ENCODE measurements around the gene HTT. TPM values are rescaled to one million over a fixed set of nuclear protein-coding genes. Genes with fewer than 3 reads are reported as not detected.
A peak's percentile ranks its signal among the peaks of the same experiment; 100 is the strongest.

The HTT gene
- polyA plus RNA-seq, 3 donors, result 1.8 to 27.1 (median 3.0) TPM

DNA sequence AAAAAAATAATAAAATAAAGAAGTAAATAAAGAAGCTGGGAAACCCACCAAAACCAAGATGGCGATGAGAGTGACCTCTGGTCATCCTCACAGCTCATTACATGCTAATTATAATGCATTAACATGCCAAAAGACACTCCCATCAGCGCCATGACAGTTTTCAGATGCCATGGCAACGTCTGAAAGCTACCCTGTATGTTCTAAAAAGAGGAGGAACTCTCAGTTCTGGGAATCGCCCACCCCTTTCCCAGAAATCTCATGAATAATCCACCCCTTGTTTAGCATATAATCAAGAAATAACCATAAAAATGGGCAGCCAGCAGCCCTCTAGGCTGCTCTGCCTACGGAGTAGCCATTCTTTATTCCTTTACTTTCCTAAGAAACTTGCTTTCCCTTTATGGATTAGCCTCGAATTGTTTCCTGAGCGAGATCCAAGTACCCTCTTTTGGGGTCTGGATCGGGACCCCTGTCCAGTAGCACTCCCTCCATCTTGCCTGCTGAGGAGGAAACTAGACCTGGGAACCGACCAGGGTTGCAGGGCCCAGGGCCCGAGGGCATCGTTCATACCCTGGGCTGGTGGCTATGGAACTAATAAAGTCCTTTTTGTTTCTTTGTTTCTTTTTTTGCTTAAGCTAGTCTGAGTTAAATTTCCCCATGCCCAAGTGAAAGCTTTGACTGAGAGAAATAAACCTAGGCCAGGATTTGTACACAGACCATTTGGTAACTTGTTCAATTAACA is 31.0 kb upstream of the HTT start:
- no peak overlapping the region for H3K27ac ChIP-seq (ENCODE audit: low read depth in 1 of 2, low read length in 2 of 2)
- H3K4me2 ChIP-seq (replicated peaks; ENCODE audit: extremely low read depth, low read length, poor library complexity, severe bottlenecking), result no peak overlapping the region
- H3K4me3 ChIP-seq (replicated peaks in 1 of 3; ENCODE audit: low read depth in 2 of 3, low read length in 3 of 3), result no peak overlapping the region
- peaks cover 13% of the 10 kb centered on the region for H3K79me2 ChIP-seq (ENCODE audit: insufficient read depth, low read length)
- no peaks in the 10 kb centered on the region for H3K27me3 ChIP-seq (ENCODE audit: control insufficient read depth in 2 of 2, insufficient read depth in 2 of 2, low read length in 2 of 2)
- intact Hi-C loops (cut with micrococcal nuclease), result no loop called here
- no peak overlapping the region for H2AFZ ChIP-seq (ENCODE audit: insufficient read depth, low read depth, low read length, poor library complexity, severe bottlenecking)
- peaks cover 45 to 70% of the 10 kb centered on the region in 2 donors for H3K4me1 ChIP-seq (ENCODE audit: control insufficient read depth in 1 of 2, insufficient read depth in 2 of 2, low read length in 2 of 2)
- WGBS (ENCODE audit: insufficient coverage), result 96% methylated on average over 5 of the region's 11 CpGs
- Mint-ChIP-seq H3K27me3 (ENCODE audit: low read depth in 3 of 3) (peaks cover 4 to 22% (median 14%) of the 10 kb centered on the region in 3 donors), H3K4me3 (no peak overlapping the region), H3K27ac (peak overlapping the region in 2 of 7 donors; percentile 19 to 46), H3K4me1 (peaks cover 53% of the 10 kb centered on the region), H3K9me3 (peaks cover 0 to 5% (median 3%) of the 10 kb centered on the region in 7 donors), H3K36me3 (no peaks in the 10 kb centered on the region)
- peaks cover 0 to 5% of the 10 kb centered on the region in 2 donors for H3K9me3 ChIP-seq (replicated peaks in 1 of 2; ENCODE audit: control insufficient read depth in 1 of 2, insufficient read depth in 1 of 2, low read length in 2 of 2)
- peak in 2 of 3 donors; percentile 30 to 46 for DNase-seq
- TF ChIP-seq, protein P1, sequence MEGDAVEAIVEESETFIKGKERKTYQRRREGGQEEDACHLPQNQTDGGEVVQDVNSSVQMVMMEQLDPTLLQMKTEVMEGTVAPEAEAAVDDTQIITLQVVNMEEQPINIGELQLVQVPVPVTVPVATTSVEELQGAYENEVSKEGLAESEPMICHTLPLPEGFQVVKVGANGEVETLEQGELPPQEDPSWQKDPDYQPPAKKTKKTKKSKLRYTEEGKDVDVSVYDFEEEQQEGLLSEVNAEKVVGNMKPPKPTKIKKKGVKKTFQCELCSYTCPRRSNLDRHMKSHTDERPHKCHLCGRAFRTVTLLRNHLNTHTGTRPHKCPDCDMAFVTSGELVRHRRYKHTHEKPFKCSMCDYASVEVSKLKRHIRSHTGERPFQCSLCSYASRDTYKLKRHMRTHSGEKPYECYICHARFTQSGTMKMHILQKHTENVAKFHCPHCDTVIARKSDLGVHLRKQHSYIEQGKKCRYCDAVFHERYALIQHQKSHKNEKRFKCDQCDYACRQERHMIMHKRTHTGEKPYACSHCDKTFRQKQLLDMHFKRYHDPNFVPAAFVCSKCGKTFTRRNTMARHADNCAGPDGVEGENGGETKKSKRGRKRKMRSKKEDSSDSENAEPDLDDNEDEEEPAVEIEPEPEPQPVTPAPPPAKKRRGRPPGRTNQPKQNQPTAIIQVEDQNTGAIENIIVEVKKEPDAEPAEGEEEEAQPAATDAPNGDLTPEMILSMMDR (IDR thresholded peaks at IDR 0.05), result no peak
- H3K9ac ChIP-seq (ENCODE audit: insufficient read depth, low read length, poor library complexity, severe bottlenecking), result no peak overlapping the region
- H3K36me3 ChIP-seq (replicated peaks in 1 of 2; ENCODE audit: control insufficient read depth in 1 of 2, insufficient read depth in 2 of 2, low read length in 2 of 2), result no peaks in the 10 kb centered on the region
- no peaks in the 10 kb centered on the region for H4K20me1 ChIP-seq (ENCODE audit: insufficient read depth, low read length)

DNA sequence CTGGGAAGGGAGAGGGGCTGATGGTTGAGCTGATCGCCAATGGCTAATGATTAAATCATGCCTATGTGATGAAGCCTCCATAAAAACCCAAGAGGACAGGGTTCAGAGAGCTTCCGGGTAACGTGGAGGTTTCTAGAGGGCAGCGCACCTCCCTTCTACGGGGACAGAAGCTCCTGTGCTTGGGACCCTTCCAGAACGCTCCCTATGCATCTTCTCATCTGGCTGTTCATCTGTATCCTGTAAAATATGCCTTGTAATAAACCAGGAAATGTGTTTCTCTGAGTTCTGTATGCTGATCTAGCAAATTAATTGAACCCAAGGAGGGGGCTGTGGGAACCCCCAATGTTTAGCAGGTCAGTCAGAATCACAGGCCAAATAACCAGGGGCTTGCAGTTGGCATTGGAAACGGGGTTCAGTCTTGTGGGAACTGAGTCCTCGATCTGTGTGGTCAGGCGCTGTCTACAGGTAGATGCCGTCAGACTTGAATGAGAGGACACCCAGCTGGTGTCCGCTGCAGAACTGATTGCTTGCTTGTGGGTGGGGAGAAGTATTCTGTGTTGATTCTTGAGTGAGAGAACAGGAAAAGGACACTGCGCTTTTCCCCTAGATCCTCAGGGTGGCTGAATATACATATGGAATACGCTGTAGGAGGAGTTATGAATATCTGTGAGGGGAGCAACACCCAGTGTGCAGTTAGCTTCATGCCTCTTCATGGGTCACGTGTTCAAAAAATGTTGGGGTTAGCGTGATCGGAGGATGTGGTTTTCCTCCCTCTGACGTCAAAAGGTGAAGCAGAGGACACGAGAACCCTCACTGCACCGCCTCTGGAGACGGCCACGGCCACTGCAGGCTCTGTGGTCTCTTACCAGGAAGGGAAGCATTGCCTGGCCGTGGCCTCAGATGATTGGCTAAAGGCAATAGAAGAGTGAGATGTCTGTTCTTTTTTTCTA is 29.3 kb upstream of the HTT start:
- no peak overlapping the region for H2AFZ ChIP-seq (ENCODE audit: insufficient read depth, low read depth, low read length, poor library complexity, severe bottlenecking)
- intact Hi-C loops (cut with micrococcal nuclease), result loop anchor here in 1 of 2 donors (5.0 kb wide), 1 partner anchor 83 kb away; the partner anchor contains the start of genes GRK4 and NOP14
- no peaks in the 10 kb centered on the region for H4K20me1 ChIP-seq (ENCODE audit: insufficient read depth, low read length)
- peak overlapping the region; percentile 52 for H3K9ac ChIP-seq (ENCODE audit: insufficient read depth, low read length, poor library complexity, severe bottlenecking)
- peak overlapping the region; percentile 92 to 97 (median 94) for H3K27ac Mint-ChIP-seq
- TF ChIP-seq, protein P1 (IDR thresholded peaks at IDR 0.05), result no peak
- WGBS (ENCODE audit: insufficient coverage), result 35% methylated on average over 10 of the region's 22 CpGs
- H3K27me3 ChIP-seq (ENCODE audit: control insufficient read depth in 2 of 2, insufficient read depth in 2 of 2, low read length in 2 of 2), result no peaks in the 10 kb centered on the region
- peaks cover 0 to 5% of the 10 kb centered on the region in 2 donors for H3K9me3 ChIP-seq (replicated peaks in 1 of 2; ENCODE audit: control insufficient read depth in 1 of 2, insufficient read depth in 1 of 2, low read length in 2 of 2)
- peaks cover 0 to 5% (median 3%) of the 10 kb centered on the region in 7 donors for H3K9me3 Mint-ChIP-seq
- peak overlapping the region; percentile 56 to 75 for H3K4me3 Mint-ChIP-seq
- H3K4me2 ChIP-seq (replicated peaks; ENCODE audit: extremely low read depth, low read length, poor library complexity, severe bottlenecking), result peak overlapping the region; percentile 48
- peaks cover 0 to 12% (median 4%) of the 10 kb centered on the region in 3 donors for H3K27me3 Mint-ChIP-seq (ENCODE audit: low read depth in 3 of 3)
- peaks cover 0 to 2% of the 10 kb centered on the region in 2 donors for H3K36me3 Mint-ChIP-seq
- peak overlapping the region in 1 of 3 experiments; percentile 42 for H3K4me3 ChIP-seq (replicated peaks in 1 of 3; ENCODE audit: low read depth in 2 of 3, low read length in 3 of 3)
- peaks cover 13% of the 10 kb centered on the region for H3K79me2 ChIP-seq (ENCODE audit: insufficient read depth, low read length)
- H3K4me1 ChIP-seq (ENCODE audit: control insufficient read depth in 1 of 2, insufficient read depth in 2 of 2, low read length in 2 of 2), result peaks cover 43 to 66% of the 10 kb centered on the region in 2 donors
- peak overlapping the region; percentile 6 to 92 for H3K27ac ChIP-seq (ENCODE audit: low read depth in 1 of 2, low read length in 2 of 2)
- H3K4me1 Mint-ChIP-seq, result peaks cover 50% of the 10 kb centered on the region
- no peaks in the 10 kb centered on the region for H3K36me3 ChIP-seq (replicated peaks in 1 of 2; ENCODE audit: control insufficient read depth in 1 of 2, insufficient read depth in 2 of 2, low read length in 2 of 2)
- peak; percentile 95 to 97 (median 97) for DNase-seq
